ENCODE data around the gene TULP3. TPM values are rescaled to one million over a fixed set of nuclear protein-coding genes. Genes with fewer than 3 reads are reported as not detected.

The TULP3 gene
- total RNA-seq, 3 donors from 2014 or later, result 18.6 to 22.6 (median 20.8) TPM

DNA sequence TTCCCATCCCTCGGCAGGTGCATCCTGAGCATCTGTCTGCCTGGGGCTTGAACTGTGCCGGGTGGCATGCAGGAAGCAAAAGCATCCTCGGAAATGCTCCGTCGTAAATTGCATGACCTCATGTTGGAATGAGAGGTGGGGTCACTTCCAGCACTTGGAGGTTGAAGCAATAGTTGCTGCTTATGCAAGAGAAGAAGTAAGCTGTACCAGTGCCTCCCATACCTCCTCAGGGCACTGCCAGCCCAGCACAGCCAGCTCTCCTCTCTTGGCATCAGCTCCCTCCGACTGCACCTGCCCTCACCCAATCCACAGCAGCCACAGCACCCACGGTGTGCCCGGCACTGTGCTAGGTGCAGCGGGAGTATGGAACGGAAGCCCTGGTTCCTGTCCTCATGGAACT is 80.1 kb downstream of the TULP3 start:
- TF ChIP-seq POLR2AphosphoS5 (IDR thresholded peaks at IDR 0.05) (no peak), POLR2A (IDR thresholded peaks at IDR 0.05) (no peak)
- TF ChIP-seq, protein P1, sequence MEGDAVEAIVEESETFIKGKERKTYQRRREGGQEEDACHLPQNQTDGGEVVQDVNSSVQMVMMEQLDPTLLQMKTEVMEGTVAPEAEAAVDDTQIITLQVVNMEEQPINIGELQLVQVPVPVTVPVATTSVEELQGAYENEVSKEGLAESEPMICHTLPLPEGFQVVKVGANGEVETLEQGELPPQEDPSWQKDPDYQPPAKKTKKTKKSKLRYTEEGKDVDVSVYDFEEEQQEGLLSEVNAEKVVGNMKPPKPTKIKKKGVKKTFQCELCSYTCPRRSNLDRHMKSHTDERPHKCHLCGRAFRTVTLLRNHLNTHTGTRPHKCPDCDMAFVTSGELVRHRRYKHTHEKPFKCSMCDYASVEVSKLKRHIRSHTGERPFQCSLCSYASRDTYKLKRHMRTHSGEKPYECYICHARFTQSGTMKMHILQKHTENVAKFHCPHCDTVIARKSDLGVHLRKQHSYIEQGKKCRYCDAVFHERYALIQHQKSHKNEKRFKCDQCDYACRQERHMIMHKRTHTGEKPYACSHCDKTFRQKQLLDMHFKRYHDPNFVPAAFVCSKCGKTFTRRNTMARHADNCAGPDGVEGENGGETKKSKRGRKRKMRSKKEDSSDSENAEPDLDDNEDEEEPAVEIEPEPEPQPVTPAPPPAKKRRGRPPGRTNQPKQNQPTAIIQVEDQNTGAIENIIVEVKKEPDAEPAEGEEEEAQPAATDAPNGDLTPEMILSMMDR (IDR thresholded peaks at IDR 0.05), result no peak
- intact Hi-C loops (cut with DNase I; ENCODE audit: low total_unique reads), result no loop called here

DNA sequence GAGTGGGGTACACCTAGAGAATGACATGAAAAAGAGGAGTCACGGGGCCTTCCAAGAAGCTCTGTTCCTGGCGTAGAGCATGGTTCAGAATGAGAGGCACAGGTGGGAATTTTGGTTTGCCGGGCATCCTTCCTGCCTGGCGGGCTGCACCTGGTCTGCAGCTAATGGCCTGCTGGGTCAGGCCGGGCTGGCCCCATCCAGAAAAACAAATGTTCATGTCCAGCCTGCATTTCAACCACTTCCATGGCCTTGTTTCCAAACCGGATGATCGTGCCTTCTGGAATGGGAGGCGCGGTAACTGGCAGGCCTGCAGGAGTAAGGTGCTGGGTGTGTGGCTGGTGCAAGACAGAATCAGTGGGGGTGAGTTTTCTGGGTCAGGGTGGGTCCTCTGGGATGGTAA is 82.9 kb downstream of the TULP3 start:
- intact Hi-C loops (cut with DNase I; ENCODE audit: low total_unique reads), result no loop called here
- Histone ChIP-seq H3K27ac (no peak overlapping the region), H3K4me3 (no peak overlapping the region), H3K27me3 (no peaks in the 10 kb centered on the region), H3K4me1 (no peaks in the 10 kb centered on the region), H3K9me3 (no peaks in the 10 kb centered on the region), H3K36me3 (no peaks in the 10 kb centered on the region)
- TF ChIP-seq, protein P1 (IDR thresholded peaks at IDR 0.05), result no peak
- no peak for TF ChIP-seq POLR2AphosphoS5 (IDR thresholded peaks at IDR 0.05)
- TF ChIP-seq POLR2A (IDR thresholded peaks at IDR 0.05), result no peak
- no peak for DNase-seq (ENCODE audit: low spot score in 2 of 2)

More for the DNA sequence above, 80.1 kb downstream of the TULP3 start:
- Histone ChIP-seq H3K27me3 (no peaks in the 10 kb centered on the region), H3K36me3 (no peaks in the 10 kb centered on the region), H3K4me3 (no peak overlapping the region), H3K9me3 (no peaks in the 10 kb centered on the region), H3K27ac (no peak overlapping the region), H3K4me1 (no peaks in the 10 kb centered on the region)
- DNase-seq (ENCODE audit: low spot score in 2 of 2), result no peak

GRCh38 chr12:2974560-2974971 is 83.9 kb downstream of the TULP3 start:
- H3K27me3 ChIP-seq, result no peaks in the 10 kb centered on the region
- no peak for DNase-seq (ENCODE audit: low spot score in 2 of 2)
- no peaks in the 10 kb centered on the region for H3K36me3 ChIP-seq
- no peak overlapping the region for H3K27ac ChIP-seq
- intact Hi-C loops (cut with DNase I; ENCODE audit: low total_unique reads), result no loop called here
- TF ChIP-seq, protein P1 (IDR thresholded peaks at IDR 0.05), result no peak
- no peak for TF ChIP-seq POLR2AphosphoS5 (IDR thresholded peaks at IDR 0.05)
- no peak for TF ChIP-seq POLR2A (IDR thresholded peaks at IDR 0.05)
- no peaks in the 10 kb centered on the region for H3K4me1 ChIP-seq
- no peaks in the 10 kb centered on the region for H3K9me3 ChIP-seq
- H3K4me3 ChIP-seq, result no peak overlapping the region

DNA sequence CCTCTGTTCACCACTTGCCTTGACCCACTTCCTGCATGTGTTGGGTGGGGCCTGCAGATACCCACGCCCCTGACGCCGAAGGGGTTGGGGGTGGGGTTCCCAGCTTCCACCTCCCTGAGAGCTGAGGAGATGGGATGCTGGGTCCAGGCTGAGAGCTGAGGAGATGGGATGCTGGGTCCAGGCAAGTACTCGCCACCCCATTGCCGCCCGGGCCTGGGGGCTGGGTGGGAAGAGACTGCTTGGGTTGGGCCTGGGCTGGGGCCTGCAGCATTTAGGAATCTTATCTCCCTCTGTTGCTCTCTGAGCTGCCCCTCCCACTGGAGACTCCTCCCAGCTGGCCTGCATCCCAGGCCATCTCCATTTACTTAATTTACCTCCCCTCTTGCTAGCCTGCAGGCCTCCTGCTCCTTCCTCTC is 85.9 kb downstream of the TULP3 start:
- intact Hi-C loops (cut with DNase I; ENCODE audit: low total_unique reads), result no loop called here
- TF ChIP-seq POLR2AphosphoS5 (IDR thresholded peaks at IDR 0.05), result no peak
- TF ChIP-seq, protein P1 (IDR thresholded peaks at IDR 0.05), result no peak
- no peak for TF ChIP-seq POLR2A (IDR thresholded peaks at IDR 0.05)
- no peaks in the 10 kb centered on the region for H3K4me1 ChIP-seq

GRCh38 chr12:2977776-2978175 is 87.1 kb downstream of the TULP3 start:
- TF ChIP-seq, protein P1 (IDR thresholded peaks at IDR 0.05), result no peak
- TF ChIP-seq POLR2A (IDR thresholded peaks at IDR 0.05) (no peak), POLR2AphosphoS5 (IDR thresholded peaks at IDR 0.05) (no peak)
- no peak for DNase-seq (ENCODE audit: low spot score in 2 of 2)
- no peaks in the 10 kb centered on the region for H3K36me3 ChIP-seq
- no peaks in the 10 kb centered on the region for H3K27me3 ChIP-seq
- no peaks in the 10 kb centered on the region for H3K9me3 ChIP-seq
- H3K4me3 ChIP-seq, result no peak overlapping the region
- no peak overlapping the region for H3K27ac ChIP-seq
- intact Hi-C loops (cut with DNase I; ENCODE audit: low total_unique reads), result no loop called here
- H3K4me1 ChIP-seq, result no peaks in the 10 kb centered on the region

More for the DNA sequence above, 85.9 kb downstream of the TULP3 start:
- H3K36me3 ChIP-seq, result no peaks in the 10 kb centered on the region
- H3K27ac ChIP-seq, result no peak overlapping the region
- H3K4me3 ChIP-seq, result no peak overlapping the region
- no peak for DNase-seq (ENCODE audit: low spot score in 2 of 2)
- no peaks in the 10 kb centered on the region for H3K27me3 ChIP-seq
- H3K9me3 ChIP-seq, result no peaks in the 10 kb centered on the region
